Metanephros (tissue), 2 donors: Measurements from ENCODE around the gene TSPAN33. TPM values are rescaled to one million over a fixed set of nuclear protein-coding genes. Genes with fewer than 3 reads are reported as not detected.

Experiments
- small RNA-seq: library from RNA; depleted of rRNA; stranded (forward); fragments of <200 nt; gene quantifications from one replicate; pipeline ENCODE3, GENCODE V24; 2014; ENCODE audit warnings: low replicate concordance
- total RNA-seq: library from RNA; depleted of rRNA; stranded (reverse); fragments of >200 nt; gene quantifications from one replicate; pipeline ENCODE4 v1.2.3, GENCODE V29; 2014

TSPAN33 gene, protein sequence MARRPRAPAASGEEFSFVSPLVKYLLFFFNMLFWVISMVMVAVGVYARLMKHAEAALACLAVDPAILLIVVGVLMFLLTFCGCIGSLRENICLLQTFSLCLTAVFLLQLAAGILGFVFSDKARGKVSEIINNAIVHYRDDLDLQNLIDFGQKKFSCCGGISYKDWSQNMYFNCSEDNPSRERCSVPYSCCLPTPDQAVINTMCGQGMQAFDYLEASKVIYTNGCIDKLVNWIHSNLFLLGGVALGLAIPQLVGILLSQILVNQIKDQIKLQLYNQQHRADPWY
- 52.7 TPM for total RNA-seq

DNA sequence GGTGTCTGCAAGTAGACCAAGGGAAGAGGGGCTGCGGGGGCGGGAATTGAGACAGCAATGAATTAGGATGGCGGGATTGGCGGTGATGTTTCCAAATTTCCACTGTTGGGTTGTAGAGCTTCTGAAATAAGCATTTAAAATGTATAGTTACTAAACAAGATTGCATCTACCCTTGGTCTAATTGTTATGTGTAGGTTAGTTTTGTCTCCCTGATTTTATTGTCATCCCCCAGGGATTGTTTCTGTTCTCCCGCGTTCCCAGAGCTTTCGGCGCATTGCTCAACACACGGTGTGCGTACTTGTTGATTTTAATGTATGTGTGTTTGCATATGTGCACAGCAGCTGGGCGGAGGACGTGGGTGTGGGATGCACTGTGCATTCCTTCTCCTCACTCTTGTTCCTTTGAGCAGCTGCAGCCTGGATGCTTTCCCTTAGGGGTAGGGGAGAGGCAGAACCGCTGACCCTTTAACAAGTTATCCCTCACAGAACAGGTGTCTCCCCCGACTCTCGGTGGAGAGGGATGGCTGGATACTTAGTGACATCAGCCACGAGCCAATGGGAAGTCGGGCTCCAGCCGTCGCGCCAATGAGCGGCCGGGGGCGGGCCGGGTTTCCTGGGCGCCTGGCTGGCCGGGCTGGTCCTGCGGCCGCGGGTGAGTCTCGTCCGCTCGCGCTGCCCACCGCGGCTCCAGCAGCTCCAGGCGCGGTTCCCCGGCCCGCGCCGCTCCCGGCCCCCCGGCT, at the start of gene TSPAN33:
Gene TSPAN33, plus strand, starts transcription at position 613 of the 739 bp plus-strand sequence. CDS start 274 bp downstream, outside the sequence.

DNA sequence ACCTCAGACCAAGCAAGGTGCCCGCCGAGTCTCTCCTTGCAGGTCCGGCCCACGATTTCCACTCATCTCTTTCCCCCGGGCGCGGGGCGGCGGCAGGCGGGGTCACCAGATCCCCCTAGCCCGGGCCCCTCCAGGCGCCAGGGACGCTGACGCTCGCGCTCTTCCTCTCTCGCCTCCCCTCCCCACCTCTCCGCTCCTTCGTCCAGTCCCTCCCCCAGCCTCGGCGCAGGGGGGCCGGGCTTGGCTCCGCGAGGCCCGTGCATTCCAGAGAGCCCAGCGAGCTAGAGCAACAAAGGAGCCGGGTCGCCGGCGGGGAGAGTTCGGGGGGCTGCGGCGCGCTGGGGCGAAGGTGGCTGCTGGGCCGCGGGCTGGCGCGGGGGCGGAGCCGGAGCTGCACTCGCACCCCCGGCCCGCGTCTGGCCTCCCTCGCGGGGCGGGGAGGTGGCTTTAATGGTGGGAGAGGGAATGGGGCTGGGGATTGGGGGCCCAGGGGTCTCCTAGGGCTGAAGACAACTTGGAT, 43.9 kb downstream of the TSPAN33 start, which contains the start of gene SMO:
Gene SMO, plus strand, starts transcription at position 262 of the 520 bp plus-strand sequence. CDS start 519 bp downstream, outside the sequence.

Small RNAs within 50 kb of the gene (small RNA-seq; reads per million reads assigned to genes)
- gene RNY1P11: not detected

Other genes with a start within 250 kb of the TSPAN33 start
- gene KCP, start 234.0 kb upstream of the TSPAN33 start, total RNA-seq: 16.2 TPM
- gene IRF5, start 206.8 kb upstream of the TSPAN33 start, total RNA-seq: 9.4 TPM
- gene TNPO3, start 89.6 kb upstream of the TSPAN33 start, total RNA-seq: 51.3 TPM
- 75.1 TPM for gene SMO, start 43.9 kb downstream of the TSPAN33 start, total RNA-seq
- gene AHCYL2, start 80.3 kb downstream of the TSPAN33 start, total RNA-seq: 31.2 TPM